ENCODE results near the gene UPK3A.
"Not testable (repeated sequence)": the region's sequence is repeated elsewhere in the genome, so short reads cannot be mapped to it uniquely, and the experiment has no call there.

UPK3A gene

DNA sequence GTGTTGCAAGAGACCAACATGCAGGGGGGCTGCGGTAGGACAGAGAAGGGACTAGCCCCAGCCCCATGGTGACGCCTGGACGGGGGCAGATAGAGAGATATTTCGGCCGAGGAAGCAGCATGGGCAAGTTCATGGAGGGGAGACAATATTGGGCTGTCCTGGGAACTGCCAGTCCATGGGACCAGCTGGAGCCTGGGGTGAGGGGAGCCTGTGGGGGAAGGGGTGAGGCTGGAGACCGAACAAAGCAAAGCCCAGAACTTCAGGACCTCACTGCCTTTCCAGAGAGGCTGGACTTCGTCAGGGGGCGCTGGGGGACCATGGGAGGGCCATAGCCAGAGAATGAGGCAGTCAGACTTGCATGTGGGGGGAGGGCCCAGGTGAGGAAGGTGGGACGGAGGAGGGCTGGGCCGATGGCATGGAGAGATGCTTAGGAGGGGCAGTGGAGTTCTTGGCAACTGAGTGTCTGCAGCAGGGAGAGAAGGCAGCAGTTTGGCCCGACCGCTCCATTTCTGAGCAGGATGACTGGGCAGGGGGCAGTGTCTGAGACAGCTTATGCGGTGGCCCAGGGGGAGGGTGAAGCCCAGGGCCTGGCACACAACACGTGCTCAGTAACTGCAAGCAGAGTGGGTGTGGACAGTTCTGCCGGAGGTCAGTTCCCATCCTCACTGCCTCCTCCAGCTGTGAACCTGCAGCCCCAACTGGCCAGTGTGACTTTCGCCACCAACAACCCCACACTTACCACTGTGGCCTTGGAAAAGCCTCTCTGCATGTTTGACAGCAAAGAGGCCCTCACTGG lies 712 bp downstream of the UPK3A start:
- DNase-seq, result no peak

DNA sequence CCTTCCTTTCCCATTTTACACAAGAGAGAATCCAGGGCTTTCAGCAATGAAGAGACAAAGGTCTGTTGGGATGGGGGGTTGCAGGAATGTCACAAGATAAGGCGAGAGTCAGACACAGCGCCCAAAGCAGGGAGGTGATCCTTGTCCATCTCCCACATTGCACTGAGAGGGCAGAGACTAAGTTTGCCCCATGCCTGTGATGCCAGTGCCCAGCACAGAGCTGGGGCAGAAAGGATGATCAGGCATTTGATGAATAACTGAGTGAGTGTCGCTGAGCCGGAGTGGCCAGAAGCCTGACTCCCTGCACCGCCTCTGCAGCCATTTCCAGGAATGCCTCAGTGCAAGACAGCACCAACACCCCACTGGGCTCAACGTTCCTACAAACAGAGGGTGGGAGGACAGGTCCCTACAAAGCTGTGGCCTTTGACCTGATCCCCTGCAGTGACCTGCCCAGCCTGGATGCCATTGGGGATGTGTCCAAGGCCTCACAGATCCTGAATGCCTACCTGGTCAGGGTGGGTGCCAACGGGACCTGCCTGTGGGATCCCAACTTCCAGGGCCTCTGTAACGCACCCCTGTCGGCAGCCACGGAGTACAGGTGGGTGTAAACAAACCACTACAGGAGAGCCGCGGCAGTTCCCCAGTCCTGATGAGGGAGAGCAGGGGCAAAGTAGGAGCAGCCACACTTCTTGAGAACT lies 2.3 kb downstream of the UPK3A start:
- no peak for DNase-seq

DNA sequence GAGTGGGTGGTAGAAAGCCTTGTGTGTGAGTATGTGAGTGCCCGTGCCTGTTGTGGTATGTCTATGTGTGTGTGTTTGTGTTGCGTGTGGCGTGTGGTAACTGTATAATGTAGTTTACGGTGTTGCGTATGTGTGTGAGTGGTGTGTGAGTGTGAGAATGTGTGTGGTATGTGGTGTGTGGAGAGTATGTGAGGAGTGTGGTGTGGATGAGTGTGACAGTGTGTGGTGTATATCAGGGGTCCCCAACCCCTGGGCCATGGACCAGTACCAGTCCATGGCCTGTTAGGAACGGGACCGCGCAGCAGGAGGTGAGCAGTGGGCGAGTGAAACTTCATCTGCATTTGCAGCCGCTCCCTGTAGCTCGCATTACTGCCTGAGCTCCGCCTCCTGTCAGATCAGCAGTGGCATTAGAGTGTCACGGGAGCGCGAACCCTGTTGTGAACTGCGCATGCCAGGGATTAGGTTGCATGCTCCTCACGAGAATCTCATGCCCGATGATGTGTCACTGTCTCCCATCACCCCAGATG lies 5.7 kb downstream of the UPK3A start:
- no peak for DNase-seq

DNA sequence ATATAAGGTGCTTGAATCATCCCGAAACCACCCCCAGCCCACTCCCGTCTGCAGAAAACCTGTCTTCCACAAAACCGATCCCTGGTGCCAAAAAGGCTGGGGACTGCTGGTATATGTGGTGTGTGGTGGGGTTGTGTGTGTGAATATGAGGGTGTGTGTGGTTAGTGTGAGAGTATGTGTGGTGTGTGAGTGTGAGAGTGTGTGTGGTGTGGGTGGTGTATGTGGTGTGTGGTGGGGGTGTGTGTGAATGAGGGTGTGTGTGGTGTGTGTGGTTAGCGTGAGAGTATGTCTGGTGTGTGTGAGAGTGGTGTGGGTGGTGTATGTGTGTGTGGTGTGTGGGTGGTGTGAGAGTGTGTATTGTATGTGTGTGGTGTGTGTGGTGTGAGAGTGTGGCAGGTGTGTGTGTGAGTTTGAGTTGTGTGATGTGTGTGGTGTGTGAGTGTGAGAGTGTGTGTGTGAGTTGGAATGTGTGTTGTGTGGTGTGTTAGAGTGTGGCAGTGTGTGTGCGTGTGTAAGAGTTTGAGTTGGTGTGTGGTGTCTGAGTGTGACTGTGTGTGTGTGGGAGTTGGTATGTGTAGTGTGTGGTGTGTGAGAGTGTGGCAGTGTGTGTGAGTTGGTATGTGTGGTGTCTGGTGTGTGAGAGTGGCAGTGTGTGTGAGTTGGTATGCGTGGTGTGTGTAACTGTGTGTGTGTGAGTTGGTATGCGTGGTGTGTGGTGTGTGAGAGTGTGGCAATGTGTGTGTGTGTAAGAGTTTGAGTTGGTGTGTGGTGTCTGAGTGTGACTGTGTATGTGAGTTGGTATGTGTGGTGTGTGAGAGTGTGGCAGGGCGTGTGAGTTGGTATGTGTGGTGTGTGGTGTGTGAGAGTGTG lies 6.5 kb downstream of the UPK3A start:
- peak; percentile 35 to 44 for DNase-seq

DNA sequence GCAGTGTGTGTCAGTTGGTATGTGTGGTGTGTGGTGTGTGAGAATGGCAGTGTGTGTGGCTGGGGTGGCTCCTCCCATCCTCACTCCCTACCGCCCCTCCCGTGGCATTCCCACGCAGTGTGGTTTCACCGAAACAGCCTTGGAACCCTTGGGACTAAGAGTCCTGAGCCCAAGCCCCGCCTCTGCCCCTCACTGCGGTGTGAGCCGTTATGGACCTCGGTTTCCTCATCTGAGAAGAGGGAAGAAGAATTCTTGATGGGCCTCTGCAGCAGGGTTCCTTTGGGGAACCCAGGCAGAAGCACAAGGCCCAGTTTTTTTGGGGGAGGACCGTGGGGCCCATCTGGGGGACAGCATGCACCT lies 7.2 kb downstream of the UPK3A start:
- no peak for DNase-seq

DNA sequence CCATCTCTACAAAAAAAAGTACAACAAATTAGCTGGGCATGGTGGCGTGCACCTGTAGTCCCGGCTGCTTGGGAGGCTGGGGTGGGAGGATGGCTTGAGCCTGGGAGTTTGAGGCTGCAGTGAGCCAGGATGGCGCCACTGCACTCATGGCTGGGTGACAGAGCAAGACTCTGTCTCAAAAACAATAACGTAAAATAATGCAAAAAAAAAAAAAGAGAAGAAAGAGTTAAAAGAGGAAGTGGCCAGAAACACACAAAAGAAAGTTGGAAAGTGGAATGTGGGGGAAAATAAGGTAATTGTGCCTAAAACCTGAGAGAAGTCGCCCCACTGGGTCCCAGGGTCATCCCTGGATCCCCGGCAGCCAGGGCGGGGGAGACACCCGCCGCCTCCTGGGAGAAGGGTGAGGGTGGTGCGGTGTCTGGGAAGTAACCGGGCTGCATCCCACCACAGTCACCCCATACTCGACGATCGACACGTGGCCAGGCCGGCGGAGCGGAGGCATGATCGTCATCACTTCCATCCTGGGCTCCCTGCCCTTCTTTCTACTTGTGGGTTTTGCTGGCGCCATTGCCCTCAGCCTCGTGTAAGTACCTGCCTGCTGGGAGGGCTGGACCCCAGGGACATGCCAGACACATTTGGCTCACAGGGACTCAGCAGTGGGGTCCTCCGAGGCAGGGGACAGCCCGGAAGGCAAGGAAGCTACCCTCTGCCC lies 8.1 kb downstream of the UPK3A start:
- no peak for DNase-seq

DNA sequence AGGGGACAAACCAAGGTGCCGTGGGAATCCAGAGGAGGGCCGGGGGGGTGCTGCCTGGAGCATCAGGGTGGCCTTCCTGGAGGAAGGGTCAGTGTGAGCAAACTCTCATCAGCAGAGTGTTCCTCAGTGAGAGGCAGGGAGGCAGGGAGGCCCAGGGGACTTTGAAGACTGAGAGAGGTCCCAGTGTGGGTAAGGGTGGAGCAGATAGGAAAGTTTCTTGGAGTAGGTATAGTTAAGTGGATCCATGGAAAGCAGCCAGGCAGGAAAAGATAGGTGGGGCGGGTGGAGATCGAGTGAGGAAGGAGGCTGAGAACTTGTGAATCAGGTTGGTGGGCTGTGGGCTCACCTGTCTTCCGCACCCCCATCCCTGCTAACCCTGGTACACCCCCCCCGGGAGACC lies 9.3 kb downstream of the UPK3A start:
- no peak for DNase-seq

DNA sequence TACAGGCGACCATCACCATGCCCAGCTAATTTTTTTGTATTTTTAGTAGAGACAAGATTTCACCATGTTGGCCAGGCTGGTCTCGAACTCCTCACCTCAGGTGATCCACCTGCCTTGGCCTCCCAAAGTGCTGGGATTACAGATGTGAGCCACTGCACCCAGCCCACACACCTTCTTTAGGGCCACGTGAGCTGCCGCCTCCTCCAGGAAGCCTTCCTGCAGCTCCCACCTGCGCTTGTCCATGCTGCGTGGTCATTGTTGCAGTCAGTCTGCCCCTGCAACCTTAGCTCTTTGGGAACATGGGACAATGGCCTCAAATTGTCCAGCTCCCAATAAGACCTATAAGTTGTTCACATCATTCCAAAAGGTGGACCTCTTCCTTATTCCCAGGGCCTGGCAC lies 10.3 kb downstream of the UPK3A start:
- not testable (repeated sequence) for DNase-seq

DNA sequence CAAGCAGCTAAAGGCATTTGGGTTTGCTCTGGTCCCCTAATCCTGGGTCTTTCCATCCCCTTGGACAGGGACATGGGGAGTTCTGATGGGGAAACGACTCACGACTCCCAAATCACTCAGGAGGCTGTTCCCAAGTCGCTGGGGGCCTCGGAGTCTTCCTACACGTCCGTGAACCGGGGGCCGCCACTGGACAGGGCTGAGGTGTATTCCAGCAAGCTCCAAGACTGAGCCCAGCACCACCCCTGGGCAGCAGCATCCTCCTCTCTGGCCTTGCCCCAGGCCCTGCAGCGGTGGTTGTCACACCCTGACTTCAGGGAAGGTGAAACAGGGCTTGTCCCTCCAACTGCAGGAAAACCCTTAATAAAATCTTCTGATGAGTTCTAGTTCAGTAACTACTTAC lies 10.7 kb downstream of the UPK3A start:
- DNase-seq, result no peak

DNA sequence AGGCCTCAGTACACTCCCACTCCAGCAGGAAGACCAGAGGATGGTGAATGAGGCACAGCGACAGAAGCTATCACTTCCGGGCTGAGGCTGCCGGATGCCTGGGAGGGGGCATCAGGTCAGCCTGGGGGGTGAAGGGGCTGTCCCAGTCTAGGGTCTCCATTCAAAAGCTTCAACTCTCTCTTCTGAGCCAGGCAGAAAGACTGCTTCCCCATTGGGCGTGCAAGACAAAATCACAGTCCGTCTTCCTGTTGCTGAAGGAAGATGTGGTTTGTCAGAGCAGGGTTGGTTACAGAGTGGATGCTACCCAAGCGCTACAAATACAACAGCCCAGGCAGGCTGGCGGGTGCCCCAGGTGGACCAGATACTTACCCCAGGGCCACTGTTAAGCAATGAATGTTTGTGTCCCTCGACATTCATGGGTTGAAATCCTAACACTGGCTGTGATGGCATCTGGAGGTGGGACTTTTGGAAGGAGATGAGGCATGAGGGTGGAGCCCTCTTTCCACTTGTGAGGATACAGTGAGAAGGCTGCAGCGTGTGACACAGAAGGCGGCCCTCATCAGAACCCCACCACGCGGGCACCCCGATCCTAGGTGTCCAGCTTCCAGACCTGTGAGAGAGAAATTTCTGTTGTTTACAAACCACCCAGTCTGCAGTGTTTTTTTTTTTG lies 12.0 kb downstream of the UPK3A start:
- peak; percentile 51 to 64 for DNase-seq

DNA sequence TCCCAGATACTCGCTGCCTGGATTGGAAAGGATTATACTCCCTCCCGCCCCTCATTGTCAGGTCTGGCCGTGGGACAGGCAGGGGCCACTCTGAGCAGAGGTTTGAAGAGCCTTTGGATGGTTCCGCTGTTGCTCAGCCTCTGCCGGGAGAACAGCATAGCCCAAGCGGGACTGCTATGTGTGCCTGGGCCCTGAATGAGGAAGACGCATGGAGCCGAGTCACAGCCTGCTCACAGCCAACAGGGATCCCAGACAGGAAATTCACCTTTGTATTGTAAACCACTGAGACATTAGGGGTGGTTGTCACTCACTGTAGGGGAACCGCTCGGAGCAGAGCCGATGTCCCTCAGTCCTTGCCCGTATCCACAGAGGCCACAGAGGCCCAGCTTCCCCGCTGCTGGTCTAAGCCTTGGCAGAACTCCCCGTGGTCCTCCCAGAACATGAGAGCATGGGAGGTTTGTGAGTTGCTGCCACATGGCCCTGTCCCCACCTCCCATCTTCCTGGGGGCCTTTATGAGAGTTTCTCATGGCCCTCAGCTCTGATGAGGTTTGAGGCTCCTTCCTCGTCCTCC lies 14.3 kb downstream of the UPK3A start:
- DNase-seq, result no peak

DNA sequence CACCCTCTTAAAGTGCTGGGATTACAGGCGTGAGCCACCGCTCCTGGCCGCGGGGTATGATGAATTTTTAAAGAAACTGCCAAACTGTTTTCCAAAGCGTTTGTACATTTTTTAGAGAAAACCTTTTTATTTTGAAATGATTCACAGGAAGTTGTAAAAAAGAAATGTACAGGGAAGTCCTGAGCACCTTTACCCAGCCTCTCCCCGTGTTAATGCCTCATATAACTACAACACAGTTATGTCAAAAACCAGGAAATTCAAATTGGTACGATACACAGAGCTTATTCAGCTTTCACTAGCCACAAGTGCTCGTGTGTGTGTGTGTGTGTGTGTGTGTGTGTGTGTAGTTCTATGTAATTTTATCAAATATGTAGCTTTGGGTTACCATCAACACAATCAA lies 18.0 kb downstream of the UPK3A start:
- DNase-seq, result no peak

DNA sequence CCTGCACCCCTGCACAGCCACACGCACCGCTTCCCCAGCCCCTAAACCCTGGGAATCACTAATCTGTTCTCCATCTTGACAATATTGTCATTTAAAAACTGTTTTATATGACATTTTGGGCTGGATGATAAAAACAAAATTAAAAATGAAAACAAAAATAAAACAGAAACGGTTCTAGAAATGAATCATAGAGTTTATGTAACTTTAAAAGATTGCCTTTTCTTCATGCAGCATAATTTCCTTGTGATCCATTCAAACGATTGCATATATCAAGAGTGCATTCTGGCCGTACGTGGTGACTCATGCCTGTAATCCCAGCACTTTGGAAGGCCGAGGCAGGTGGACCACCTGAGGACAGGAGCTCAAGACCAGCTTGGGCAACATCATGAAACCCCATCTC lies 18.4 kb downstream of the UPK3A start:
- no peak for DNase-seq

DNA sequence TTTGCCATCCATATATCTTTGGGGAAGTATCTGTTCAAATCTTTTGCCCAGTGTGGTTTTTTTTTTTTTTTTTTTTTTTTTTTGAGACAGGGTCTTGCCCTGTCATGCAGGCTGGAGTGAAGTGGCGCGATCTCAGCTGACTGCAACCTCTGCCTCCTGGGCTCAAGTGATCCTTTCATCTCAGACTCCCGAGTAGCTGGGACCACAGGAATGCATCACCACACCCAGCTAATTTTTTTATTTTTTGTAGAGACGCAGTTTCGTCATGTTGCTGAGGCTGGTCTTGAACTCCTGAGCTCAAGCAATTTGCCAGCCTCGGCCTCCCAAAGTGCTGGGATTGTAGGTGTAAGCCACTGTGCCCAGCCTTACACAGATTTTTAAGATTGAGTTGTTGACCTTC lies 20.2 kb downstream of the UPK3A start:
- DNase-seq, result no peak

DNA sequence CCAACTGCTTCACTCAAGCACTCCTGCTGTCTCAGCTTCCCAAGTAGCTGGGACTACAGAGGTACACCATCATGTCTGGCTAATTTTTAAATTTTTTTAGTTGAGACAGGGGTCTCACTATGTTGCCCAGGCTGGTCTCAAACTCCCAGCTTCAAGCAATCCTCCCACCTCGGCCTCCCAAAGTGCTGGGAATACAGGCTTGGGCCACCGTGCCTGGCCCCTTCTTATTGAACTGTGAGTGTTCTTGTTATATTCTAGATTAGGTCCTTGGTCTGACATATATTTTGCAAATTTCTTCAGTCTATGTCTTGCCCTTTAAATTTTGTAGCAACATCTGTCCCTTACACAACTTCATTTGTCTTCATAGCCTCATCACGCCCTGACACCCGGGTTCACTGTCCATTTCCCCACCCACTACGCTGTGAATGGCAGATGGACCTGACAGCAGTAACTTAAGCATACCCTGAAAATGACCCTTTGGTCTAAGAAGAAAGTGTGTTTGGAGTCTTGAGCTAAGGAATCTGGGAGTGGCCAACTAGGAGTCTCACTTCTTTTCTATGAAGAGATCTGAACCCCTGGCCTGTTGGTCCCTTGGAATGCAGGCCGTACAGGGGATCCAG lies 20.8 kb downstream of the UPK3A start:
- DNase-seq, result no peak

DNA sequence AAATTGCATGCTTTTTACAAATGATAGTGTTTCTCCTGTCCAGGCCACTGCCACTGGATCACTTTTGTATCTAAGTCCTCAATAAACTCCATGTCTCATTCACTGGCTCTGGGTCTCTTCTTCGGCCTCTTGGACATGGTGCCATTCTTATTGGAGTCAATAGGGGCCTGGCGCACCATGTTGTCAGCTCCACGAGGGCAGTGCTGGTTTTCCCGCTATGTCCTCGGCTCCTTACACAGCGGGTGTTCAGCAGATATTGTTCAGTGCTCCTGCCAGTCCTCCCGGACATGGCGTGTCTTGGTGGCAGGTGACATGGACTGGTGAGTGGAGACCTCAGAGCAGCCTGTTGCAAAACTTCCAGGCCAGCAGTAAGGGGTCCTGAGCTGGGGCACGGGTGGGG lies 21.4 kb downstream of the UPK3A start:
- DNase-seq, result no peak

DNA sequence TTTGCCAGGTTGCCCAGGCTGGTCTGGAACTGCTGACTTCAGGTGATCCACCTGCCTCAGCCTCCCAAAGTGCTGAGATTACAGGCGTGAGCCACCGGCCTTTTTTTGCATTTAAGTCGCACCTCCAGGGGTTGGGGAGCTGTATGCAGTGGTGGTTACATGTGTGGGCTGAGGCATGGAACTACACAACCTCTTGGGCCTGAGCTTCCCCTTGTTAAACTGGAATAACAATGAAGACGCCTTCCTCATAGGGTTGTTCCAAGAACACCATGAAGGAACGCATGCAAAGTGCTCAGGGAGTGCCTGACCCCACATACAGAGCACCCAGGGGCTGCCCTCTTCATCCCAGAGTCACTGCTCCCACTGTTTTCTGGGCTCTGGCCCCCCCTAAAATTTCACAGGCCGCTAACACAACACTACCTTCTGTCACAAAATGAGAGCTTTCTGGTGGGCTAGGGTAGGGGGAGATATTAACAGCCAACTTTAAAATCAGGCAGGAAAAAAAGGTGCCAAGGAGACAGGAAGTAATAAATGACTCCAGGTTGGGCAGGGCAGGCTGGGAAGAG lies 23.7 kb downstream of the UPK3A start:
- DNase-seq, result no peak

DNA sequence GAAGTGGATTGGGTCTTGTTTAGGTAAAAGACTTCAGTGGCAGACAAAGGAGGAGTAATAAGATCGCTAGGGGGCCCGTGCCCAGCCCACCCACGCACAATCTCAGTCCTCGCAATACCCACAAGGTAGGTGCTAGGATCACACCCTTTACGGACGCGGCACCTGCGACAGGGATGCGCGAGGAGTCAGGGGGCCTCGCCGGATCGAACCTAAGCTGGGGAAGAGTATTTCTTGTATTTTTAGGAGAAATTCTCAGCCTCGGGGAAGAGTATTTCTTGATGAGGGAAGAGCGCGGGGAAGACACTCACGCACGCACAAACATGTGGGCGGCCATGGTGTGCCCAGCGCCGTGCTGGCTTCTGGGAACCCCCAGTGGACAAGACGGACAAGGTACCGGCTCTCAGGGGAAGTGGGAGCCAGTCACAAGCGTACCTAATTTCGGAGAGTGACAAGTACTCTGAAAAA lies 24.2 kb downstream of the UPK3A start:
- peak in 1 of 2 donors; percentile 28 for DNase-seq

DNA sequence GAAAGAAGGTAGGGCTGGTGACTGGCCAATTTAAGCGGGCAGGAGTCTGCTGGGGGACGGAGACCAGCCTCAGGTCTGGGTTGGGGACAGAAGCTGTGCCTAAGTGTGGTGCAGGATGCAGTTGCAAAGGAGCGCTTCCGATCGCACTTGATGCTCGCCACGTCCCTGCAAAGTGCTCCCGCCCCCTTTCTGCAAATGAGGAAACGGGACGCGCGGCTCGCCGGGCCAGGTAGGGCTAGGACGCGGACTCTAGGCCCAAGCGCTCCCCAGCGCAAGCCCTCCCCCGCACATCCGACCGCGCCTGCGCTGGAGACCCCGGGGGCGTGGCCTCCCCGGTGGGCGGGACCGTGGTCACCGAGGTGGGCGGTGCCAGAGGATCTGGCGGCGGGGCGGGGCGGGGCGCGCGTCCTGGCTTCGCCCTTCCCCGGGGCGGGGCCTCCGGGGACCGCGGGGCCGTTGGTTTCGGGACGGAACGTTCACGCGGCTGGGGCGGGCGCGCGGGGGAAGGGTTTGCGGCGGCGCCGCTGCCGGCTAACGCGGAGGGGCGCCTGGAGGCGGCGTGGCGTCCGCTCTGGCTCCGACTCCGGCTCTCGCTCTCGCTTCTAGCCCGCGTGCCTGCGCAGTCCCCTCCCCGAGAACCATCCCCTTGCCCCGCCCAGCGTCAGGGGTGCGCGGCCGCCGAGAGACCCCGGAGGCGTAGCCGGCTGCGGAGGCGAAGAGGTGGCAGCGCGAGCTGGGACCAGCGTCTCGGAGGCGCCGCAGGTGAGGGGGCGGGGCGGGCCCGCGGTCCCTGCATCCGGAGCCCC lies 24.9 kb downstream of the UPK3A start, which contains the start of gene FAM118A:
FAM118A (plus strand) TSS at position 513 of the 806 bp plus-strand sequence. CDS start 12,446 bp downstream, outside the sequence.
- DNase-seq, result peak; percentile 93 to 95

Data from CD4-positive, alpha-beta T cell treated with Interleukin-4 for 1 hour (primary cell).